GM19372 (cell line): ENCODE measurements around the gene GMPR.

Experiments
- ATAC-seq: cut with Tn5 transposase; IDR thresholded peaks from one replicate; pipeline ENCODE4 v1.9.1; 2021; ENCODE audit warnings: mild to moderate bottlenecking, low read depth, moderate library complexity; ENCODE audit not compliant: unreplicated experiment

The GMPR gene

GRCh38 chr6:16322666-16323312 lies 84.4 kb downstream of the GMPR start:
- peak; percentile 70 for ATAC-seq

- no peak for ATAC-seq
These were observed 85.8 kb downstream of the GMPR start for GRCh38 chr6:16324184-16324583.

- no peak for ATAC-seq
These were observed 86.3 kb downstream of the GMPR start for GRCh38 chr6:16324606-16325225.

- ATAC-seq, result no peak
These were observed 88.1 kb downstream of the GMPR start for GRCh38 chr6:16326531-16326930.

GRCh38 chr6:16326971-16327776 lies 88.8 kb downstream of the GMPR start:
- ATAC-seq, result no peak

- no peak for ATAC-seq
These were observed 89.5 kb downstream of the GMPR start for GRCh38 chr6:16327777-16328325.

- no peak for ATAC-seq
These were observed 90.8 kb downstream of the GMPR start for GRCh38 chr6:16329233-16329632.

GRCh38 chr6:16331384-16332174 lies 93.2 kb downstream of the GMPR start:
- peak; percentile 10 for ATAC-seq

GRCh38 chr6:16332175-16332542 lies 93.8 kb downstream of the GMPR start:
- ATAC-seq, result peak; percentile 87

- no peak for ATAC-seq
These were observed 95.2 kb downstream of the GMPR start for GRCh38 chr6:16333580-16333979.

GRCh38 chr6:16334671-16335070 lies 96.3 kb downstream of the GMPR start:
- ATAC-seq, result no peak

GRCh38 chr6:16335176-16335575 lies 96.8 kb downstream of the GMPR start:
- no peak for ATAC-seq

GRCh38 chr6:16336056-16336818 lies 97.8 kb downstream of the GMPR start:
- ATAC-seq, result no peak

- no peak for ATAC-seq
These were observed 98.5 kb downstream of the GMPR start for GRCh38 chr6:16336911-16337294.

- ATAC-seq, result no peak
These were observed 99.0 kb downstream of the GMPR start for GRCh38 chr6:16337295-16337975.

- no peak for ATAC-seq
These were observed 100.3 kb downstream of the GMPR start for GRCh38 chr6:16338577-16339264.

GRCh38 chr6:16339265-16339587 lies 100.8 kb downstream of the GMPR start:
- ATAC-seq, result no peak

- no peak for ATAC-seq
These were observed 105.2 kb downstream of the GMPR start for GRCh38 chr6:16343593-16343992.

- ATAC-seq, result no peak
These were observed 106.4 kb downstream of the GMPR start for GRCh38 chr6:16344756-16345155.
